Effector CD8-positive, alpha-beta T cell (primary cell): Measurements from ENCODE around the gene EFL1.

Experiments used
- DNase-seq: peaks from one replicate; lab custom pipeline; 2025; lab: John Stamatoyannopoulos, UW

The EFL1 gene

GRCh38 chr15:82159922-82160321 lies 102.6 kb downstream of the EFL1 start:
- DNase-seq: no peak

GRCh38 chr15:82158811-82159210 lies 103.7 kb downstream of the EFL1 start:
- no peak for DNase-seq

GRCh38 chr15:82150645-82151044 lies 111.9 kb downstream of the EFL1 start:
- DNase-seq: no peak

GRCh38 chr15:82146990-82147461 lies 115.5 kb downstream of the EFL1 start:
- no peak for DNase-seq

- no peak for DNase-seq
Measured at GRCh38 chr15:82146576-82146975, 116.0 kb downstream of the EFL1 start.

GRCh38 chr15:82143390-82144385 lies 118.8 kb downstream of the EFL1 start:
- DNase-seq: no peak

GRCh38 chr15:82140886-82141285 lies 121.6 kb downstream of the EFL1 start:
- no peak for DNase-seq

GRCh38 chr15:82139823-82140268 lies 122.7 kb downstream of the EFL1 start:
- no peak for DNase-seq

GRCh38 chr15:82138306-82138705 lies 124.2 kb downstream of the EFL1 start:
- no peak for DNase-seq

- DNase-seq: no peak
Measured at GRCh38 chr15:82137261-82137660, 125.3 kb downstream of the EFL1 start.

GRCh38 chr15:82136120-82136519 lies 126.4 kb downstream of the EFL1 start:
- no peak for DNase-seq

- no peak for DNase-seq
Measured at GRCh38 chr15:82135638-82136037, 126.9 kb downstream of the EFL1 start.

GRCh38 chr15:82134461-82134860 lies 128.1 kb downstream of the EFL1 start:
- no peak for DNase-seq

- no peak for DNase-seq
Measured at GRCh38 chr15:82133251-82133650, 129.3 kb downstream of the EFL1 start.

GRCh38 chr15:82132742-82133141 lies 129.8 kb downstream of the EFL1 start:
- no peak for DNase-seq

GRCh38 chr15:82132096-82132495 lies 130.4 kb downstream of the EFL1 start:
- DNase-seq: no peak

GRCh38 chr15:82130248-82130647 lies 132.3 kb downstream of the EFL1 start:
- no peak for DNase-seq

GRCh38 chr15:82129761-82130160 lies 132.8 kb downstream of the EFL1 start:
- DNase-seq: no peak

GRCh38 chr15:82129149-82129692 lies 133.3 kb downstream of the EFL1 start:
- no peak for DNase-seq

GRCh38 chr15:82128401-82129148 lies 134.0 kb downstream of the EFL1 start:
- DNase-seq: no peak

- DNase-seq: no peak
Measured at GRCh38 chr15:82127581-82127980, 135.0 kb downstream of the EFL1 start.

GRCh38 chr15:82126346-82126745 lies 136.2 kb downstream of the EFL1 start:
- DNase-seq: no peak
